Lower leg skin (tissue), 4 donors: Measurements from ENCODE around the gene ORAI3. TPM values are rescaled to one million over a fixed set of nuclear protein-coding genes. Genes with fewer than 3 reads are reported as not detected.

ENCODE experiments used
- DNase-seq, 2 donors: peaks; one replicate each; pipeline ENCODE4 v3.0.0-alpha.2; 2019; ENCODE audit warnings: low spot score in 2 of 2
- H3K4me3 ChIP-seq: fragments of 200-600 bp; sonication (generic); 2 replicates; pipeline ENCODE4 v1.5.1; 2017; ENCODE audit warnings: mild to moderate bottlenecking, low read depth; ENCODE audit not compliant: poor library complexity, severe bottlenecking
- CTCF ChIP-seq, 3 donors: fragments of 450-650 bp; IDR thresholded peaks; one replicate each; pipeline ENCODE4 v1.5.1; 2016; ENCODE audit warnings: antibody characterized with exemption in 3 of 3, mild to moderate bottlenecking in 3 of 3, moderate library complexity in 2 of 3
- POLR2A ChIP-seq, 2 donors: fragments of 450-650 bp; IDR thresholded peaks; one replicate each; pipeline ENCODE4 v1.6.1; 2016 to 2017; ENCODE audit warnings: antibody characterized with exemption in 2 of 2, mild to moderate bottlenecking in 1 of 2, moderate library complexity in 1 of 2
- WGBS, 2 donors: methylation state at CpG; one replicate each; pipeline ENCODE4 v1.1.5; 2018; 5-methylcytosine and 5-hydroxymethylcytosine counted together
- intact Hi-C: fragments of 100-400 bp; cut with DNase I; formaldehyde crosslinking; loops from one replicate; pipeline ENCODE4 v1.15.0; 2023; ENCODE audit warnings: low total_unique reads
- total RNA-seq, 4 donors: library from RNA; depleted of rRNA; stranded (reverse); fragments of >200 nt; gene quantifications; one replicate each; pipeline ENCODE4 v1.1.0, GENCODE V29; 2016

Gene ORAI3
- total RNA-seq, 4 donors from 2014 or later = 22.9 to 37.7 (median 34.6) TPM

- TF ChIP-seq CTCF (IDR thresholded peaks at IDR 0.05) (no peak), POLR2A (IDR thresholded peaks at IDR 0.05) (no peak)
- DNase-seq = no peak
- intact Hi-C loops = loop anchor here (5.0 to 10.0 kb wide), 3 partner anchors 106 to 458 kb away; partner anchors contain the start of genes VKORC1 and ZNF843
- no peak overlapping the region for H3K4me3 ChIP-seq
- 88 to 89% methylated on average over 24 to 28 of the region's 29 CpGs for WGBS, 2 donors
These were observed 37.5 kb downstream of the ORAI3 start for GRCh38 chr16:30986129-30986991.

GRCh38 chr16:30987581-30988190, 38.8 kb downstream of the ORAI3 start:
- no peak for DNase-seq
- intact Hi-C loops = loop anchor here (5.0 to 10.0 kb wide), 3 partner anchors 105 to 457 kb away; partner anchors contain the start of genes VKORC1 and ZNF843
- 88 to 89% methylated on average over 28 to 30 of the region's 30 CpGs for WGBS, 2 donors
- TF ChIP-seq CTCF (IDR thresholded peaks at IDR 0.05) (no peak), POLR2A (IDR thresholded peaks at IDR 0.05) (no peak)
- H3K4me3 ChIP-seq = no peak overlapping the region

- TF ChIP-seq CTCF (IDR thresholded peaks at IDR 0.05) = no peak
- no peak for TF ChIP-seq POLR2A (IDR thresholded peaks at IDR 0.05)
- H3K4me3 ChIP-seq = no peak overlapping the region
- intact Hi-C loops = loop anchor here (5.0 to 10.0 kb wide), 3 partner anchors 103 to 455 kb away; partner anchors contain the start of genes VKORC1 and ZNF843
- 75 to 82% methylated on average over 23 of the region's 23 CpGs for WGBS, 2 donors
- no peak for DNase-seq
These were observed 40.7 kb downstream of the ORAI3 start for GRCh38 chr16:30989469-30990047.

- H3K4me3 ChIP-seq = no peak overlapping the region
- WGBS, 2 donors = 66 to 68% methylated on average over 4 to 12 of the region's 12 CpGs
- intact Hi-C loops = no loop called here
- no peak for DNase-seq
- TF ChIP-seq POLR2A (IDR thresholded peaks at IDR 0.05) = no peak
- TF ChIP-seq CTCF (IDR thresholded peaks at IDR 0.05) = no peak
These were observed 41.2 kb downstream of the ORAI3 start for GRCh38 chr16:30990105-30990504.

- H3K4me3 ChIP-seq = no peak overlapping the region
- 71 to 86% methylated on average over 7 to 8 of the region's 8 CpGs for WGBS, 2 donors
- TF ChIP-seq CTCF (IDR thresholded peaks at IDR 0.05) (no peak), POLR2A (IDR thresholded peaks at IDR 0.05) (no peak)
- intact Hi-C loops = no loop called here
- no peak for DNase-seq
These were observed 42.2 kb downstream of the ORAI3 start for GRCh38 chr16:30991052-30991451.
